Nucleus accumbens (tissue), 56 donors: ENCODE data around the gene LRRC8C.
A peak's percentile ranks its signal among the peaks of the same experiment; 100 is the strongest.
"Not testable (repeated sequence)": the region's sequence is repeated elsewhere in the genome, so short reads cannot be mapped to it uniquely, and the experiment has no call there.

ENCODE experiments used
- DNase-seq, 56 donors: peaks; one replicate each; lab custom pipeline; 2025; lab: John Stamatoyannopoulos, UW

The LRRC8C gene

DNA sequence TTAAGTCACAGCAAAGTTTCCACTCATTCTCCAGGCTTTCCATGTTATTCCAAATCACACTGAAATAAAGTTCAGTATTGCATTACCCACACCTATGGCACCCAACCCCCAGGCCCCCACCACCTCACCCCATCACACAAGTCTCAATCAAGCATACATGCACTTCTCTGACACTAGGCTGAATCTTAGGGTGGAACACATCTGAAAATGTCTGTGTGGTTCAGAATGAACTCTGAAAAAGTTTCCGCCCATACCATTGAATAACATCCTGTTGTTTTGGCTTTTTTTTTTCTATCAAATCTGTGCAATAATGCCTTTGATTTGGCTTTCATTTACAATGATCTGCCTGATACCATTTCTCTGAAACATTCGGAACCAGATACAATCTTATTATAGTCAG is 25.8 kb upstream of the LRRC8C start:
- no peak for DNase-seq

DNA sequence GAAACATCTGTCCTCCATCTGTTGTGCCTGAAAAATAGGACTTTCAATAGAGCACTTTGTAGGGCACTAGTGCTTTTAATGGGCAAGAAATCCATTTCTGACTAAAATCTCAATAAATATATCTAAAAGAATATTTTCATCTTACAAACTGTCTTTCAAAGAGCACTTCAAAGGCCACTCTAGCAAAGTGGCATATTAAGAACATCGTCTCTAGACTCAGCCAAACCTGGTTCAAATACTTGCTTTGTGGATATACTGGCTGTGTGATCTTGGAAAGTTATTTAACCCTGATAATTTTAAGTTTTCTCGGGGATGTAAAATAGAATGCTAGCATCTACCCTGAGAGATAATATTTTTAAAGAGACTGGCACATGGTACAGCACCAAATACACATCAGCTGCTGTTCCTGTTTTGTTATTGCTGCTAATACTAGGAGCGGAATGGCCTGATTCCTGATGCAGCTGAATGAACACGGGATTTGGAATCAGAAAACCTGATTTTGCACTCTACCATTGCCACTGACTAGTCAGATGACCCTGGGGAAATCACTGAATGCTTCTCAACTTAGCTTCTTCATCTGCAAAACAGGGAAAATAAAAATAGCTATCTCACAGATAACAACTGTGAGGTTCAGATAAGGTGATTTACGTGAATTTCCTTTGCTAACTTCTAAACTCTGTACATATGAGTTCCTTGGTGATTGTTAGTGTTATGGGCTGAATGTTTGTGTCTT is 25.2 kb upstream of the LRRC8C start:
- no peak for DNase-seq

DNA sequence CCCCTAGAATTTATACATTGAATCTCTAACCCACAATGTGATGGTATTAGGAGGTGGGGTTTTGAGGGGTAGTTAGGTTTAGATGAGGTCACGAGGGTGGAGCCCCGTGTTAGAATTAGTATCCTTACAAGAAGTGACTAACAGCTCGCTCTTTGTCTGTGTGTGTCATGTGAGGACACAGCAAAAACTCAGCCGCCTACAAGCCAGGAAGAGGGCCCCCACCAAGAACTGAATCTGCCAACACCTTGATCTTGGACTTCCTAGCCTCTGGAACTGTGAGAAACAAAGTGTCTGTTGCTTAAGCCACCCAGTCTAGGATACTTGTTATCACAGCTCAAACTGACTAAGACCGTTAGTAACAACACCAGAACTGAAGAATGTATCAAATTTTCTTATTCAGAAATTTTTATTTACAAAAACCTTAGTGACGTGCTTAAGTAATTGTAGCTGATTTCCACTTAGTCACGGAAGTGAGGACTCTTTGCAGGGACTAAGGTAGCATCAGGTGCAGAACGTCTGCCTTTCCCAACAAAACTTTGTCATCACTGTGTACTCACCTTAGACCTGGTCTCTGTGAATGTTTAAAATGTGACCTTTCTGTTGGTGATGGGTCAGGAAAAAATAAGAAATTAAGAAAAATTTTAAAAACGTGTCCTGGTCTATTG is 24.5 kb upstream of the LRRC8C start:
- DNase-seq, result no peak

DNA sequence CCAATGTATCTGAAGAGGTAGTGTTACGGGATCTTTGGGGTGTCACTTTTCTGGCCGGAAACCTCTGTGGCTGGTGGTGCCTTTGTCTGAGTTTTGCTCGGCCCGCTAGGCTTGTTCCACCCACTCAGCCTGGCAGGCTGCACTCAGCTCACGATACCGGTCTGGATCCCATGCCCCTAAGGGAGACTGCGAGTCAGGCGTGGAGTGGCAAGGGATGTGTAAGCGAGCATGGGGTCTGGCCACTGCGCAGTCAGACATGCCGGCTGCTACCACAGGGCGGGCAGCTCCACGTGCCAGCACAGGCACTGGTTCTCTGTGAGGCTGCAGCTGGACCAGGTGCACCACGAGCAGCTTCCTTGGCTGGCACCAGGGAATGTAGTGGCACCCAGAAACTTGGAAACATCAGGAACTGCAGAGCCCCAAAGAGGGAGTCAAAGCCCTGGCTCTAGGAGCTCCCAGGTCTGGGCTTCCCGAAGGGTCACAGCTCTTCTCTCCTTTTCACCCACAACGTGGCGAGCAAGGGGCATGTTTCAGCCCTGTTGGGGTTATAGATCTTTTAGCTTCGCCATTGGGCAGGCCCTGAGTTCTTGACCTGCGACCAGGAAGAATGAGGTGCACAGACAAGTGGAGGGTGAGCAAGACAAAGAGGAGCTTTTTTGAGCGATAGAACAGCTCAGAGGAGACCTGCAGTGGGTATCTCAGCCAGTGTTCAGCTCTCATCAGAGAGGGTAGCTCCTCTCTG is 23.8 kb upstream of the LRRC8C start:
- no peak for DNase-seq

DNA sequence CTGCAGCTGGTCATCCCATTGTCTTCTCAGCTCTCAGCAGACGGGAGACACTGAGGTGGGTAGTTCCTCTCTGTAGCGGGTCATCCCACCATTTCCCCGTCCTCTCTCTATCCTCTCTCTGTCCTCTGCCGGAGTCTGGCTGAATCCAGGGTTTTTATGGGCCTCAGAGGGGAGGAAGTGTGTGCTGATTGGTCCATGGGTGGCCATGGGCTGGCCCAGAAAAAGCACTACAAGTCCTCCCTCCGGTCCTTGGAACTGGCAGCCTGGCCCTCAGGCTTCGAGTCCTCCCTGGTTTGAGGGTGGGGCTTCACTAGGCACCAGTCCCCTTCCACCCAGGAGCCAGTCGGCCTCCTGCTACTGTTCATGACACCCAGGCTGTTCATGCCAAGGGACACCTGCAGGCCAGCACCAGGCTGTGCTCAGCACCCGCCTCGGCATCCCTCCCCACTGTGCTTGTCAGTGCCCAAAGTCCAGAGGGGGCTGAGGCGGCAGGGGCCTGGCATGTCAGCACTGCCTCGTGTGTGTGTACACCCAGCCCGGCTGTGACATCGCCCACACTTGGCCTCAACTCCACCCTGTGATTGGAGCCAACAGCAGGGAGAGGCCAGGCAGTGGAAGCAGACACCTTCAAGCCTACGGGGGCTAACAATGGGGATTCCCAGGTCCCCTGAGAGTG is 23.0 kb upstream of the LRRC8C start:
- DNase-seq, result peak in 14 of 56 donors; percentile 10 to 55 (median 32)

DNA sequence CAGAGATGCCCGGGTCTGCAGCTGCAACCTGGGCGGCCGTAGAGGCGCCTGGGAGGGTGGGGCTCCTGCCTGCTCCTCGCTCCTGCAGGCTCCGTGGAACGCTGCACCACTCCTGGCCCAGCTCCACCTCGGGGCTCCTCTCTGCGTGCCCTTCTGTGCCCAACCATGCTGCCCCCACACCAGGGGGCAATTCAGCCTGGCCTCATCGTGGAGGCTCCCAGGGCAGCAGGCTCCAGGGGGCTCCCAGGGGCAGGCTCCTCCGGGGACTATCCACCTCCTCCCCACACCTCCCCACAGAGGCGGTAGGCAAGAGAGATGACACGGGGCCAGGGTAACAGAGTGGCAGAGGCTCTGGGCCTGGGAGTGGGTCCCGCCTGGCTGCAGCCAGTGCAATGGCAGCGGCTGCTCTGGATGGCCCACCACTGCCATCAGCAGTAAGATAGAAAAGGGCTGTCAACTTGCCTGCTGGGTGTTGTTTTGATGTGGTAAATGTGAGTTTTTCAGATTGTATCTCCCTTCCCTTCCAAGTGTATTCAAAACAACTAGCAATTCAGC is 22.4 kb upstream of the LRRC8C start:
- DNase-seq, result no peak

DNA sequence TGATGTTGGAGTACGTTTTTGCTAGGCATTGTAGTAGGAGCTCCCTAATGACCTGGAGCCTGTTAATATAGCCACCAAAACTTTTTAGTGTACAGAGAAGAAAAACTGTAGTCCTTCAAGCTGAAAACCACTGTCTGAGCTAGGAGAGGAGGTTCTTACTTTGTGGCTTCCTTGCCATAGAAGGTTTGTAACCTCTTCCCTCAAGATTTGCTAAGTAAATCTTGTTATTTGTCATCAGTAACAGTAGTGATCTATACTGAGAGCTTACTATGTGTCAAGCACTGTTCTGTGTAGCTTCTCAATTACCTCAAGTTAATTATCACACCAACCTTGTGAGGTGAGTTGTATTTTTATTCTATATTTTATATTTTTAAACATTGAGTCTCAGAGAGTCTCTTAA is 21.2 kb upstream of the LRRC8C start:
- DNase-seq, result no peak

DNA sequence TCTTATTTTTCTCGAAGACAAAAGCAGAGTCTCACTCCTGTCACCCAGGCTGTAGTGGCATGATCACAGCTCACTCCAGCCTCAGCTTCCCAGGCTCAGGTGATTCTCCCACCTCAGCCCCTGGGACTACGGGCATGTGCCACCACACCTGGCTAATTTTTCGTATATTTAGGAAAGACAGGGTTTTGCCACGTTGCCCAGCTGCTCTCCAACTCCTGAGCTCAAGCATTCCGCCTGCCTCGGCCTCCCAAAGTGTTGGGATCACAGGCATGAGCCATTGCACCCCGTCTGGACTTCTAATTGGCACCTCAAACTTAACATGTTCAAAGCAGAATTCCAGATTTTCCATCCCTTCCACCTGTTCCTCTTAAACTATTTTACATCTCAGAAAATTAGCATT is 19.0 kb upstream of the LRRC8C start:
- no peak for DNase-seq

DNA sequence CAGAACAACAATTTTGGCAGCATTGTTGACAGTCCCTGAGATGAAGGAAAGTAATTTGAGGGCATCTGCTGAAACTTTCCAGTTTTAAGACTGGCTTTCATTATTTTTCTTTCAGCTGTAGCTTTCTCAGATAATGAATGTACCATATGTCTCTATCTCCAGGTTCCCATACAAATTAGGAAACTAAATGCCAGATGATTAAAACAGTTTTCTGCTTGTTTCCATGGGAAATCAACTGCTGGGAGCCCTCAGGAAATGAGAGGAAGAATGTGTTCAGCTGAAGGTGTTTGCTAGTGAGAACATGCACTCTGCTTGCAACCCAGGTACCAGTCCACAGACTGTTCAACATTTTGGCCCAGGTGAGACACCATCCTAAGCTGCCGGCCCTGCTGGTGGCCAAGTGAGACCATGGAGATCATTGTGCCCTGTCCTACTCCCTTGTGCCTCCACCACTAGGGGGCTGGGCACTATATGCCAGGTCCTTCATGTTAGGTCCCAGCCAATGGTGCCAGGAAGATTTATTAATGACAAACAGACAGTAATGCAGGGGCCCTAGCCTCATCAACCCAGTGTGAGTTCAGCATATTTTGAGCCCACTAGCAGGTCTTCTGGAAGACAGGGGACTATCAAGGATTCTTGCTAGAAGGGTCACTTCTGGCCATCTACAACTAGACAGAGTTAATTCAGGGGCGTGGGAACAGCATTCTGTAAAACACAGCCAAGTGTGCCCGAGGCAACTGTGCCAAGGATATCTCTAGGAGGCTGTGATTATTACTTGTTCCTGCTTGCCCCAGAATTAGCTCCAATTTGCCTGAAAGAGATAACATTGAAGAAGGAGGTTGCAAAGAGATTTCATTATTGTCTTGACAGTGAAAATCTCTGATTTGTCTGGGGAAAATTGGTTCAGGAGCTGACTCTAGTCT is 17.0 kb upstream of the LRRC8C start:
- DNase-seq, result peak in 4 of 56 donors; percentile 13 to 25 (median 16)

DNA sequence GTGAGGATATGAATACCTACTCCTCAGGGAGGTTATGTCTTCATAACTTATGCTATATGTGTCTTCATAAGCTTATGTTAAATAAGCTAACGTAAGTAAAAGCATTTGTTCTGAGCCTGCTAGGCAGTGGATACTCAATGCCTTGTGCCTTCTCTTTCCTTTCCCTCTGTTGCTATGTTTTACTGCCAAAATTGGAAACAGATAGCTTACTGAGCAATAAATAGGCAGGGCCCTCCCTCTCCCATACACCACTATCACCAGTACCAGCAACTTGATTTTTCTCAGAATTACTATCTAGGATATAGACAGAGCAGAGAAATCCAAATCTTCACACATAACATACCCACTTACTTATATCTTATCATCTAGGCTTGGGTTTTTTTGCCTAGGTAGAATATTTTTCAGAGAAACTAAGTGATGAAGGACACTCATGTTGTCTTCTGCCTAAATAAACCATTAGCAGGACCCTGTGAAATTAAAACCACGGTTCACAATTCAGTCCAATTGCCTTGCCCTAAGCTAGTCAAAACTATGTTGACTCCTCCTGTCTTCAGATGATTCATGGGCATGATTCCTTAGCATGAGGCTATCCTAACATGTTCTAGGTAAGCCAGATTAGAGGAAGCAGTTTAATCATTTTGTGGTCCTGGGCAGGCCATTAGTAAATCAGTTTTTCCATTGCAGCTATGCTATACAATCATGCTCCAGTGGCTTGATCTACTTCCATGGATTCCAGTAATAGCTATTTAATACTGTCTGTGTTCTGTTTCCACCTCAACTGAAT is 15.9 kb upstream of the LRRC8C start:
- DNase-seq, result no peak

DNA sequence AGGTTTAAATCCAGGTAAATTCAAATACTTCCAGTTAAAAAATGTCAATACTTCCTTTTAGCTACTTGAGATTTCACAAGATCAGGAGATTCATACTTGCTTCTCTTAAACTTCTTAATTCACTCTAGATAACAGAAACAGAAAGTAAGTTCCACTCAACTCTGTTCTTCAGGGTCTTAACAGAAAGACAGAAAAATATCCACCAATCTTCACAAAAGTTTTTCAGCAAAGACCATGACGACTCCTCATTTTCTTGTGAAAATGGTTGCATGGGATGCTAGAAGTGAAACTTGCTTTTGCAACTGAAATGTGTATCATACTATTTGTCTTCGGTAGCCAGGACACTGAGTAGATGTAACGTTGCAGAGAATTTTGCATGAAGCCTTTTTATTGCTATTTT is 12.3 kb upstream of the LRRC8C start:
- DNase-seq, result no peak

DNA sequence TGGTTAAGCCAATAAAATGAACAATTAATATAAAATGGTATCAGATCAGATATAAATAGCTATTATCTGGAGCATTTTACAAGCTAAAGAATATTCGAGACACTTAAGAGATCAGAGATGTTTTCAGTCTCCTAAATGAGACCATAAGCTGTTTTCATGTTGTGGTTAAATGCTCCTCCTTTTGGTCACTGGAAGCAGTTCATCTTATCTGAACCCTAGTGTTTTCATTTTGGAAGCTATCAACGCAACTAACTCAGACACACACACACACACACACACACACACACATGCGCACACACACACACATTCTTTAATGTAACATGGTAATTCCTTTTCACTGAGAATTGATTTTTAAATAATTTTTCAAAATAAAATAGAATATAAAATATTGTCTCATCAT is 10.0 kb upstream of the LRRC8C start:
- no peak for DNase-seq

DNA sequence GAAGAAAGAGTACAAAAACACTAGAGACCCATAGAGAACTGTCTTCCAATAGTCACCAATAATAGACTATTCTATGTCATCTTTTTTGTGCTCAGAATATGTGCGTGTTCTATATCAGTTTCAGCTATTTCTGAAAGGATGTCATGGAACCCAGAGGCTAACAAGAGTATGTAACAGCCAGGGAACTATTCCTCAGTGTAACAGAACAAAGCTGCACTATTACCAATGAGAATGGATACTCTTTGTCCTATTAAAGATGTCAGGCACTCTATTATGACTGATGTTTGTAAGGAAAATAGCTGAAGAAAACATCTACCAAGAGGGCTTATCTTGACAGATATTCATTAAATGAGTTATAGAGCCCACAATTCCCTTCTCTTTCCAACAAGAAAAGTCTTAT is 8.6 kb upstream of the LRRC8C start:
- no peak for DNase-seq

DNA sequence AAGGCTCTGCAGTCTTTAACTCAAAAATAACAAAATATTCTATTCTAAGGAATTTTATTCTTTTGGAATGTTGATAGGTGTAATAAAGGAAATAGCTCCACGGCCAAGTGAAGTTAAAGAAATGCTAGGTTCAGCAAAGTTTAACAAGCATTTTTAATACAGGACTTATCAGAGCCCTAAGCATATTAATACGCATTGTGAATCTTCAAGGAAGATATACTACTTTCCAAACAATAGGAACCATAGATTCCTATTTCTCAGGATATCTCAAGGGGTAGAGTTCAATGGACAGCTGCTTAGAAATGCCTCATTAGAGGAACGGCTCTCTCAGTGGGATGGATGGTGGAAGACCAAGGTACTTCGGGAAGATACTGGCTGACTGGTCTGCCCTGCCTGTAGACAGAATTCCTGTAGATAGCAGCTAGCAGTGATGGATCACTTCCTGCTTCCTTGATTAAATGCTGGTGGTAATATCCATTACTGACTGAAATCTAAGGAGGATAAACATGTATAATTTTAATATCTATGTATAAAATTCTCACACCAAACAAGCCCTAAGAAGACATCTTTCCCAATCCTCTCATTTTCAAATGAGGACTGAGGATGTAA is 8.1 kb upstream of the LRRC8C start:
- DNase-seq, result no peak

DNA sequence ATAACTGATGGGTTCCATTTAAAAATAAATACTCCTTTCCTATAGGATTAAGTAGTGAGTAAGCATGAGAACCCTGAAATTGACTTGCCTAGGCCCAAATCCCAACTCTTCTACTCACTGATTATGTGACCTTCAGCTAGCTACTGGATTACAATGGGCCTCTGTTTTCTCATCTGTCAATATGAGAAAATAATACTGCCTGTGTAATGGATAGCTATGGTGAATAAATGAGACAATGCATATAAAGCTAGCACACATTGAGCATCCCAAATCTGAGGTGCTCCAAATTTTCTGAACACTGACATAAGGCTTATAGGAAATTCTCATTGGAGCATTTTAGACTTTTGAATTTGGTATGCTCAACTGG is 5.3 kb upstream of the LRRC8C start:
- no peak for DNase-seq

DNA sequence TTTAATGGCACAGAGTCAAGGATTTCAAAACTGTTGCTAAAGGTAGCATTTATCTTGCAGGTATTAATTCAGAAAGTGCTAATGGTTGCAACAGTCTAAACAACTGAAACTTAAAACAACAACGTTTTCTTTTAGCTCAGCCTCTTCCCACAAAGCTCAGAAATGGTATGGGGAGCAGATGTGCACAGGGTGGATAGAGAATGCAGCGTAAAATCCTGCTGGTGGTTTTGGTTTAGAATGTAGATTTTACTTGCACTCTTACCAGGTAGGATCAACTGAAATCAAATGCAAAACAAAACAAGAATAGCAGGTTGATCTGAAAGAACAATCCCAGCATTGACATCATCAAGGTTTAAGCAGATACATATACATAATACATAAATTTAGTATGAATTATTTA is 3.8 kb upstream of the LRRC8C start:
- no peak for DNase-seq

DNA sequence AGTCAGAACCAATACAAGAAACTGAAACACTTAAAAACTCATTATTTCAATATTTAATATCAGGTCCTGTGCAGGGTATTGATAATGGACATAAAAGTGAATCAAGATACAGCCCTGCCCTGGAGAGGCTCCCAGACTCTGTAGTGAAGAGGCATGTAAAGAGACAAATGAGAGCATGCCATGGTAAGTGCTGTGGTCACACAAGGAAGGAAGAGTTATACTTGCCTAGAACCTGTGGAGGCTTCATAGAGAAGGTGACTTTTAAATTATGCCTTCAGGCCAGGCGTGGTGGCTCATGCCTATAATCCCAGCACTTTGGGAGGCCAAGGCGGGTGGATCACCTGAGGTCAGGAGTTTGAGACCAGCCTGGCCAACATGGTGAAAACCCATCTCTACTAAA is 3.3 kb upstream of the LRRC8C start:
- not testable (repeated sequence) for DNase-seq

DNA sequence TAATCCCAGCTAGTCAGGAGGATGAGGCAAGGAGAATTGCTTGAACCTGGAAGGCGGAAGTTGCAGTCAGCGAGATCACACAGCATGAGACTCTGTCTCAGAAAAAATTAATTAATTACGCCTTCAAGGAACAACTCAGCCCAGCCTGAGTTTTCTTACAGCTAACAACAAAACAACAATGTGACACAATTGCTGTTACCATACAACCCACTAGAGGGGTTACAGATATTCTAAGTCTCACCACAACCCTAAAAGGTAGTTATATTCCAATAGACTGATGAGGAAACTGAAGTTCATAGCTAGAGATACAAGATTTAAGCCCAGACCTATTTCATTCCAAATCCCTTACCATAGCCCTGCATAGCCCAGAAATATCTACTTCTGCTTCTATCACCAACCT is 2.9 kb upstream of the LRRC8C start:
- DNase-seq, result no peak
